Measurements from ENCODE around the gene NFASC. TPM values are rescaled to one million over a fixed set of nuclear protein-coding genes. Genes with fewer than 3 reads are reported as not detected.

Gene NFASC
- total RNA-seq, 2 experiments from 2014 or later = 0.32 TPM; not detected in 1

DNA sequence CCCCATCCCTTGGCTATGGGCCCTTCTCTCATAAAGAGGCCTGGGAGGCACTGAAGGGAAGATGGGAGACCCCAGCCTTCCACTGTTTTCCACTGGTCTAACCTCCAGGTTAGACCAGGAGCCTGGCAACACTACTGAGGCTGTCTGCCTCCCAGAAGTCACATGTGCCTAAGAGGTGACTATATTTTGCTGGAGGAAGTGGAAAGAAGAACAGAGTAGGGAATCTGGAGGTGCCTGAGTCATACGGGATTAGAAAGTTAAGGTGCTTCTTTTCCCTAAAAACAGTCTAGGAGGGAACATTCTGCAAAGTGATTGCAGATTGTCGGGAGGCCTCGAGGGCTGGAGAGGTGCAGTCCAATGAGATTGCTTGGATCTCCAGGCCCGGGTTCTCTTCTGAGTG lies 4.6 kb downstream of the NFASC start:
- ATAC-seq = no peak
- ChIA-PET POLR2A (no interaction called here), CTCF (no interaction called here)

DNA sequence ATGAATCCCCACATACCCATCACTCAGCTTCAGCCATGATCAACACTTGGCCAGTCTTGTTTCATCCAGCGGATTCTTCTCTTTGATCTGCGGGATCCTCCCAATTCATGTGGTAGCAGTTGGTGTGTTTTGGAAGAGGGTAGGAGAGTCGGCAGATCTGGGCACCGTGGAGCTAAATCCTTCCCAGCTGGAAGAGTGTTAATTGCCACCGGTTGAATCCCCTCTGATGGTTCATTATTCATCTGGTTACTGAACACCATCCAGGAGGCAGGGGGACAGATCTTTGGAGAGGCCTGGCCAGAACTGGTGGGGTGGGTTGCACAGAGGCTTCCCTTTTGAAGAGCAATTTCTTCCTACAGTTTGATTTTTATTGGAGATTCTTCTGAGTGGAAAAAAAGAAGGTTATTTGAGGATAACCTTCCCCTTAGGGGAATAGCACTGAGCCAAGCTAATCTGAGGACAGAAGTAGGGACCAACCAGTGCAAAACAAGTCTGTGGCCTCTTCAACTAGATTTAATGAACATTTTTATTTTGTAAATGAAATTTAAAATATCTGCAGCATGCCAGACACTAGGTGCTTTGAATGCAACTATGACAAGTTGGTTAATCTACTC lies 8.1 kb downstream of the NFASC start:
- Mint-ChIP-seq H3K27me3 (ENCODE audit: low read depth) (peaks cover 29% of the 10 kb centered on the region), H3K27ac (no peak overlapping the region), H3K9me3 (ENCODE audit: insufficient read depth) (no peaks in the 10 kb centered on the region), H3K4me3 (no peak overlapping the region), H3K36me3 (ENCODE audit: low read depth) (no peaks in the 10 kb centered on the region), H3K4me1 (ENCODE audit: low read depth) (no peaks in the 10 kb centered on the region)
- POLR2A ChIA-PET = no interaction called here
- CTCF ChIA-PET = no interaction called here
- ATAC-seq (no peak), DNase-seq (no peak)

More for the DNA sequence above, 4.6 kb downstream of the NFASC start:
- Mint-ChIP-seq H3K4me1 (ENCODE audit: low read depth) (no peaks in the 10 kb centered on the region), H3K27ac (no peak overlapping the region), H3K9me3 (ENCODE audit: insufficient read depth) (no peaks in the 10 kb centered on the region), H3K4me3 (no peak overlapping the region), H3K27me3 (ENCODE audit: low read depth) (peaks cover 29% of the 10 kb centered on the region), H3K36me3 (ENCODE audit: low read depth) (no peaks in the 10 kb centered on the region)
- DNase-seq = no peak

DNA sequence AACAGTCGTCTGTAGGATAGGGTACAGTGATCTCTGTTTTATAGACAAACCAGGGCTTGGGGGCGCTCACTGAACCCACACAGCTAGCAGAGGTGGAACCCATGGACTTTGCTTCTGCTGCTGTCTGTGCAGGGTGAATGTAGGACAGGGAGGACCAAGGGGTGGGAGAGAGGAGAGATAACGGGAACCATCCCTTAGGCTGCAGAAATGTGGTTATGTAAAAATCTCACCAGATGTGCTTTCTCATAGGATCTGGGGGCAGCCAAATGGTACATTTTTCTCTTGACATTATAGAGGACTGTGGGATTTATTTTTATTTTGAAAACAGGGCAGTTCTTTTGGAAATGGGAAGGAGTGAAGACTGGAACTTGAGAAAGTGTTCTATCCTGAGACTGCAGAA lies 8.7 kb downstream of the NFASC start:
- ChIA-PET CTCF (no interaction called here), POLR2A (no interaction called here)
- ATAC-seq (no peak), DNase-seq (no peak)
- Mint-ChIP-seq H3K27ac (no peak overlapping the region), H3K27me3 (ENCODE audit: low read depth) (peaks cover 29% of the 10 kb centered on the region), H3K4me1 (ENCODE audit: low read depth) (no peaks in the 10 kb centered on the region), H3K9me3 (ENCODE audit: insufficient read depth) (no peaks in the 10 kb centered on the region), H3K36me3 (ENCODE audit: low read depth) (no peaks in the 10 kb centered on the region), H3K4me3 (no peak overlapping the region)

DNA sequence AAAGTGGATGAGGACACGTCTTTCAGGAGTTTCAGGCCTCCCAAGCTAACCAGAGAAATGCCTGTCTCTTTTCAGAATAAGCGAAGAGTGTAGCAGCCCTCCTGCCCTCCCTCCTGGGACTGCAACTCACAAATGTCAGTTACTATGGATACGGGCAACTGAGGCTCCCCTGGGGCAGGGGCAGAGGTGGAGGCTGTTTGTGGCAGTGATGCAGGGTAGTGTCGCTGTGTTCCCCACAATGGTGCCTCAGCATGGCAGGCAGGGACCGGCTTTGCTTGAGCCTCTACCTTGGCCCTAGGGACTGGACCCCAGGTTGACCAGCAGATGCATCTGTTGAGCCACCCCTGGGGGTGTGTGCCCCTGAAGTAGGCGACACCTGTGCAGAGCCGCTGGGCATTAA lies 10.2 kb downstream of the NFASC start:
- Mint-ChIP-seq H3K4me3 (no peak overlapping the region), H3K27ac (no peak overlapping the region), H3K36me3 (ENCODE audit: low read depth) (no peaks in the 10 kb centered on the region), H3K4me1 (ENCODE audit: low read depth) (no peaks in the 10 kb centered on the region), H3K9me3 (ENCODE audit: insufficient read depth) (no peaks in the 10 kb centered on the region), H3K27me3 (ENCODE audit: low read depth) (peaks cover 29% of the 10 kb centered on the region)
- no peak for ATAC-seq
- POLR2A ChIA-PET = no interaction called here
- DNase-seq = no peak
- CTCF ChIA-PET = no interaction called here

DNA sequence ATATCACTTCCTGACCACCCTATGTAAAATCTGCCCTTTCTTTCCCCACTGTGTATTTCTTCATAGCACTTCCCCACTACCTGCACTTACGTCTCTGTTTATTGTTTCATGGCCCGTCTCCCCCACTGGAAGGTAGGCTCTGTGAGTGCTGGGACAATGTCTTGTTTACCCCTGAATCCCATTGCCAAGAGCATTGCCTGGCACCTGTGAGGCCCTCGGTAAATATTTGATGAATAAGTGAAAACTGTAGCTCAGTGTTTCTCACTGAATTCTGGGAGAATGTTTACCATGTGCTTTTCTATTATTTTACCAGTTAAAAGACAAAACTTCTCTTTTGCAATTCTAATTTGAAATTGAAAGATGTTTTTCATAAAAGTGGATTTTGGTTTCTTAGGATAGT lies 11.8 kb downstream of the NFASC start:
- Mint-ChIP-seq H3K27me3 (ENCODE audit: low read depth) (peaks cover 26% of the 10 kb centered on the region), H3K36me3 (ENCODE audit: low read depth) (no peaks in the 10 kb centered on the region), H3K4me1 (ENCODE audit: low read depth) (no peaks in the 10 kb centered on the region), H3K27ac (no peak overlapping the region), H3K4me3 (no peak overlapping the region), H3K9me3 (ENCODE audit: insufficient read depth) (no peaks in the 10 kb centered on the region)
- CTCF ChIA-PET = no interaction called here
- DNase-seq = no peak
- POLR2A ChIA-PET = no interaction called here
- no peak for ATAC-seq

DNA sequence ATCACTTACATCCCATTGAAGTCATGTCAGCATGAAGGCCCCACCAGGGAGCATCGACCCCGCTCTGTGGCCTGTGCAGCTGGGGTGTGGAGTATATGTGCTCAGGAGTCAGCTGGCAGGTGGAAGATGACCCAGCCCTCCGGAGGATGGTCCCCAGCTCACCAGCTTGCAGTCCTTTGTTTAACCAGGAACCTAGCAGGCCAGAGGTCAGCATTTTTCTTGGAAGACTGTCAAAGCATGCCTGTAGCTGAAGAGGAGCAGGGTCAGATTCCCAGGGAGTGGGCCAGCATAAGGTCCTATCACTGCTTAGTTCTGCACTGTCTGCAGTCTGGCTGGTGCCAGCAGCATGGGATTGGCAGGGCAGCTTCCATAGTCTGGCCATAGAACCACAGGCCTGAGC lies 12.7 kb downstream of the NFASC start:
- Mint-ChIP-seq H3K27ac (no peak overlapping the region), H3K36me3 (ENCODE audit: low read depth) (no peaks in the 10 kb centered on the region), H3K4me3 (no peak overlapping the region), H3K27me3 (ENCODE audit: low read depth) (peaks cover 28% of the 10 kb centered on the region), H3K9me3 (ENCODE audit: insufficient read depth) (no peaks in the 10 kb centered on the region), H3K4me1 (ENCODE audit: low read depth) (no peaks in the 10 kb centered on the region)
- ChIA-PET CTCF (no interaction called here), POLR2A (no interaction called here)
- no peak for ATAC-seq
- no peak for DNase-seq

DNA sequence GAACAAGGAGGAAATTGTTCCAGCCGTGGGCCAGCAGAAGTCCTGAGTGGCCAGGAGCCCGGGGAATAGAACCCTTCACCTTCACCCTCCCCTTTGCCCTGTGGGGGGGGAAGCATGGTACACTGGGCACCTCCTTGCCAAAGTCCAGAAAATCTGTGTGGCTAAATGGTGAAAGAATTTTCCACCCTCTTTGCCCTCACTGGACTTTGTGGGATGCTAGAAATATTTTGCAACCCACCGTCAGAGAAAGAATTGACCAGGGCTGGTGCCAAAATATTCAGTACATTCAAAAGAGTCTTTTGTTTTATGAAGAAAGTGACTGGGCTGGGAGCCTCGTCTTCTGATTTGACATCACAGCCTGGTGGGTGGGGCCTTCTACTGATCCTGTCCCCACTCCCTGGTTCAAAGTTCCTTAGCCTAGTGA lies 14.6 kb downstream of the NFASC start:
- H3K27me3 Mint-ChIP-seq (ENCODE audit: low read depth) = peaks cover 15% of the 10 kb centered on the region
- no peak for DNase-seq
- CTCF ChIA-PET = interaction anchor here (0.7 to 1.2 kb wide), 2 partner anchors 57 to 78 kb away, joined by 3 to 4 read pairs; no protein-coding TSS in a partner anchor
- H3K4me1 Mint-ChIP-seq (ENCODE audit: low read depth) = no peaks in the 10 kb centered on the region
- no peaks in the 10 kb centered on the region for H3K9me3 Mint-ChIP-seq (ENCODE audit: insufficient read depth)
- no peak for ATAC-seq
- no peak overlapping the region for H3K27ac Mint-ChIP-seq
- POLR2A ChIA-PET = no interaction called here
- no peaks in the 10 kb centered on the region for H3K36me3 Mint-ChIP-seq (ENCODE audit: low read depth)
- H3K4me3 Mint-ChIP-seq = no peak overlapping the region

DNA sequence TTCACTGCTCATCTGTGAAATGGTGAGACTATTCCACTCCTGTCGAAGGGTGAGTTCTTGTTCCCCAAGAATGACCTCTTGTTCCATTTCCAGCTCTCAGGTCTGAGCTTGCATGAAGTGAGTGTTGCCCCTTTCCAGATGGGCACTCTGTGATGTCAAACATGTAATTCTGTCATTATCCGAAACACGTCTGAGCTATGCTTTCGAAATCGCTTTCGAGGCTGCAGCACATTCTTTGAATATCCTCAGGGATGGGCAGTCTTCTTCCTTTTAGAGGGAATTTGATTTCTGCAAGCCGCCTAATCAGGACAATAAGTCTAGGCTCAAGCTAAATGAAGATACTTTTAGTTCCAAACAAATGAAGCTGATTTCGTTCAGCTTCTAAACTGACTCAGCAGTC lies 15.1 kb downstream of the NFASC start:
- ChIA-PET POLR2A (no interaction called here), CTCF (interaction anchor here (0.7 to 1.2 kb wide), 2 partner anchors 56 to 79 kb away, joined by 3 to 4 read pairs; no protein-coding TSS in a partner anchor)
- Mint-ChIP-seq H3K4me3 (no peak overlapping the region), H3K27me3 (ENCODE audit: low read depth) (peaks cover 15% of the 10 kb centered on the region), H3K9me3 (ENCODE audit: insufficient read depth) (no peaks in the 10 kb centered on the region), H3K27ac (no peak overlapping the region), H3K4me1 (ENCODE audit: low read depth) (no peaks in the 10 kb centered on the region), H3K36me3 (ENCODE audit: low read depth) (no peaks in the 10 kb centered on the region)
- no peak for DNase-seq
- no peak for ATAC-seq

DNA sequence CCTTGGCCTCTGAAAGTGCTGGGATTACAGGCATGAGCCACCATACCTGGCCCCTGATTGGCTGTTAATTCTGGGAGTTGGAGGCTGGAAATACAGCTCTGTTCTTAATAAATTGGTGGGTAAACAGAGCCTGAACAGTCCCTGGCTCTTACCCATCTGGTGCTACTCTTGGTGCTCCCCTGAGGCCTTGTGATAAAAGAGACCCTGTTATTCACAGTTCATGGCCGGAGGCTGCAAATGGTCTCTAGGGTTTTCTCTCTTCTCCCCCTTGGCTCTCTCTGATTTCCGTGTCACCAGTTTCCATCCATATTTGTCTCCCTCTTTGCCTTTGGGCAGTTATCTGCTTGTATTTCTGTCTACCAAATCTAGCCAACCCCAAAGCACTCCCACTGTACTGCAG lies 17.2 kb downstream of the NFASC start:
- no peaks in the 10 kb centered on the region for H3K36me3 Mint-ChIP-seq (ENCODE audit: low read depth)
- H3K27ac Mint-ChIP-seq = no peak overlapping the region
- ChIA-PET CTCF (no interaction called here), POLR2A (no interaction called here)
- no peaks in the 10 kb centered on the region for H3K4me1 Mint-ChIP-seq (ENCODE audit: low read depth)
- no peak for DNase-seq
- H3K9me3 Mint-ChIP-seq (ENCODE audit: insufficient read depth) = no peaks in the 10 kb centered on the region
- ATAC-seq = no peak
- H3K27me3 Mint-ChIP-seq (ENCODE audit: low read depth) = peaks cover 18% of the 10 kb centered on the region
- no peak overlapping the region for H3K4me3 Mint-ChIP-seq

DNA sequence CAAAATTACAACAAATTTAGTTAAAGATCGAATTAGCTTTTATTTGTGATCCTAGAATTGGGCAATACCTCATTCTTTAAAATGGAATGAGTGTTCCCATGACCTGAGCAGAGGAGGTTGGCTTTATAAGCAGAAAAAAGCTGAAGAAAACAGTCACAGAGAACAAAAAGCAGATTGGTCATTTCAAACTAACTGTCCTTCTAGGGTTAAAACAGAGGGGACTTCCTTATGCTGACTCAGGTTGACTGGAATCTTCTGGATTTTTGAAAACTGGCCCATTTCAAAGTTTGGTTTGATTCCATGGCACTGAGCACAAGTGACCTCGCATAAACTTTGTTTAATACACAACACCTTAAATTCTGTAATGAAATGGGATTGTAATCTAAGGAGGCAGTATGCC lies 17.6 kb downstream of the NFASC start:
- no peak overlapping the region for H3K4me3 Mint-ChIP-seq
- no peaks in the 10 kb centered on the region for H3K36me3 Mint-ChIP-seq (ENCODE audit: low read depth)
- ChIA-PET POLR2A (no interaction called here), CTCF (no interaction called here)
- H3K27me3 Mint-ChIP-seq (ENCODE audit: low read depth) = peaks cover 22% of the 10 kb centered on the region
- no peaks in the 10 kb centered on the region for H3K9me3 Mint-ChIP-seq (ENCODE audit: insufficient read depth)
- no peaks in the 10 kb centered on the region for H3K4me1 Mint-ChIP-seq (ENCODE audit: low read depth)
- no peak for DNase-seq
- no peak overlapping the region for H3K27ac Mint-ChIP-seq
- no peak for ATAC-seq

DNA sequence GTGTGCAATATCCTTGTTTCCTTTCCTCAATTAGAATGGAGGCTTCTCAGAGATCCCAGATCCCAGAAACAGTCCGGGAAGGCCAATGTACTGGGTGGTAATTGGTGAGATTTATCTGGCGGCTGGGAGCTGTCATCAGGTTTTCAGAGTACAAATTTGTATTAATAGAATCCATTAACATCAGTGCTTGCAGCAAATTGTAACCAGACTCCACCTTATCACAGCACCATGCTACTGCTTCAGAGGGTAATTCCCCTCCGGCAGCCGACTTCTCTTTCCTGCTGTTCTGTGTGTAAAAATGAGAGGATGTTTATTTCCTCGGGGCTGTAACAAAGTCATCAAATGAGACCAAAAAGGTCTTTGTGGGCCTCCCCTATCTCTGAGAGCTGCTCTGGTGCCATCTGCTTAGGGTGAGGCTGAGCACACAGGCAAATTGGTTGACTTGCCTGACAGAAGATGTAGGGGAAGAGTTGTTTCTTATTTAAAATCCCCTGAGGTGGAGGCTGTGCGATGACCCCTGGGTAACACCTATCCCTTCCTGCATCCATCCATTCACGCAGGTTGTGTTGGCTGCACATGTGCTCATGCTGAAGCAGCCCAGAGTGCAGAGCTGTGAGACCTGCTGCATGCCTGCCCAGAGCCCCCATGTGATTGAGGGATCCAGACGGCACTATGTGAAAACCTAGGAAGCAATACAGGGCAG lies 19.2 kb downstream of the NFASC start:
- DNase-seq (no peak), ATAC-seq (no peak)
- ChIA-PET CTCF (no interaction called here), POLR2A (interaction anchor here (0.6 kb wide), 1 partner anchor 302 kb away, joined by 5 read pairs; no protein-coding TSS in a partner anchor)
- Mint-ChIP-seq H3K9me3 (ENCODE audit: insufficient read depth) (no peaks in the 10 kb centered on the region), H3K4me1 (ENCODE audit: low read depth) (no peaks in the 10 kb centered on the region), H3K36me3 (ENCODE audit: low read depth) (no peaks in the 10 kb centered on the region), H3K4me3 (no peak overlapping the region), H3K27ac (no peak overlapping the region), H3K27me3 (ENCODE audit: low read depth) (peaks cover 27% of the 10 kb centered on the region)

DNA sequence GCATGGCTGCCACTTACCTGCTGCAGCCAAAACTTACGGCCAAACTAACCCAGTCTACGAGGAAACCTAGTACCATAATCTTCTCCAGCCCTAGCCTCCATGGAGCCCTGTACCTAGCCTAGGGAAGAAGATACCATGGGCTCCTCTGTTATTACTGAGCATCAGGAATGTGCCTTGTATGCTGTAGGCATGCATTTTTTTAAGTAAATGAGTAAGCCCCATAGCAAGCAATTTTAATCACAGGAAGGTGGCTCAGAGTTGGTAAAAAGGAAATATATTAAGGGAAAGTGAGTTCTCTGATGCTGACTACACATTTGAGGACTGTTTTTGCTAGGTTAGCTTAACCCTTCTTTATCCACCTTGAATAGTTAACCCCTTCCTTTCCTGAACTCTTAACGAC lies 21.2 kb downstream of the NFASC start:
- Mint-ChIP-seq H3K36me3 (ENCODE audit: low read depth) (no peaks in the 10 kb centered on the region), H3K27ac (no peak overlapping the region), H3K4me1 (ENCODE audit: low read depth) (no peaks in the 10 kb centered on the region), H3K4me3 (no peak overlapping the region), H3K9me3 (ENCODE audit: insufficient read depth) (no peaks in the 10 kb centered on the region), H3K27me3 (ENCODE audit: low read depth) (peaks cover 36% of the 10 kb centered on the region)
- ATAC-seq (no peak), DNase-seq (no peak)
- CTCF ChIA-PET = no interaction called here
- POLR2A ChIA-PET = no interaction called here

DNA sequence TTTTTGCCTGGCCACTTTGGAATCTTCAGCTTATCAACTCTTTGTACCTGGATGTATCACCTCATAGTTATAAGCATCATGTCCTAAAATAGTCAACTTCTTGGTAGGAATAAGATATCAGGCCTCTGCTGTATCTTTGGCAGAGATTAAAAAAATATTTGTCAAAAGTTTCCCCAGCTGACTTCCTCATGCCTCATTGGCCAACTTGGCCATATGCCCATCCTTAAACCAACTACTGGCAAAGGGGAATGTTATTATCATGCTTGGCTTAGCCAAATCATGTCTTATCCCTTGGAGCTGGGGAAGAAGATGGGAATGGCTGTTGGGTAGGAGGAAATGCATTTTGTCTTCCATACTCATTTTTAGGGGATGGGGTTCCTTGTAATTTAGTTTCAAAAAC lies 23.4 kb downstream of the NFASC start:
- ChIA-PET POLR2A (no interaction called here), CTCF (interaction anchor here (1.6 kb wide), 1 partner anchor 103 kb away, joined by 4 read pairs; no protein-coding TSS in a partner anchor)
- Mint-ChIP-seq H3K9me3 (ENCODE audit: insufficient read depth) (no peaks in the 10 kb centered on the region), H3K27me3 (ENCODE audit: low read depth) (peaks cover 29% of the 10 kb centered on the region), H3K36me3 (ENCODE audit: low read depth) (no peaks in the 10 kb centered on the region), H3K4me1 (ENCODE audit: low read depth) (no peaks in the 10 kb centered on the region), H3K27ac (no peak overlapping the region), H3K4me3 (no peak overlapping the region)
- ATAC-seq = no peak
- DNase-seq = no peak

All from activated CD8-positive, alpha-beta T cell treated with anti-CD3 and anti-CD28 coated beads, Interleukin-2, amount 10 ng/mL, durations not matched to agents 7 days and 5 days (primary cell).